ENCODE measurements around the gene KREMEN1. TPM values are rescaled to one million over a fixed set of nuclear protein-coding genes. Genes with fewer than 3 reads are reported as not detected.

Gene KREMEN1
- polyA plus RNA-seq, 6 donors from 2014 or later = 0.12 to 0.20 TPM; not detected in 4

GRCh38 chr22:29152954-29153719 lies 80.3 kb downstream of the KREMEN1 start:
- Mint-ChIP-seq H3K27me3 (peaks cover 43 to 78% (median 64%) of the 10 kb centered on the region in 3 donors), H3K4me3 (peak overlapping the region in 1 of 8 donors; percentile 47), H3K4me1 (peaks cover 8 to 35% (median 19%) of the 10 kb centered on the region in 3 donors), H3K36me3 (no peaks in the 10 kb centered on the region), H3K9me3 (no peaks in the 10 kb centered on the region), H3K27ac (peak overlapping the region in 2 of 6 donors; percentile 27 to 72)
- DNase-seq = no peak
- no peak for ATAC-seq (ENCODE audit: low read depth in 2 of 2)

DNA sequence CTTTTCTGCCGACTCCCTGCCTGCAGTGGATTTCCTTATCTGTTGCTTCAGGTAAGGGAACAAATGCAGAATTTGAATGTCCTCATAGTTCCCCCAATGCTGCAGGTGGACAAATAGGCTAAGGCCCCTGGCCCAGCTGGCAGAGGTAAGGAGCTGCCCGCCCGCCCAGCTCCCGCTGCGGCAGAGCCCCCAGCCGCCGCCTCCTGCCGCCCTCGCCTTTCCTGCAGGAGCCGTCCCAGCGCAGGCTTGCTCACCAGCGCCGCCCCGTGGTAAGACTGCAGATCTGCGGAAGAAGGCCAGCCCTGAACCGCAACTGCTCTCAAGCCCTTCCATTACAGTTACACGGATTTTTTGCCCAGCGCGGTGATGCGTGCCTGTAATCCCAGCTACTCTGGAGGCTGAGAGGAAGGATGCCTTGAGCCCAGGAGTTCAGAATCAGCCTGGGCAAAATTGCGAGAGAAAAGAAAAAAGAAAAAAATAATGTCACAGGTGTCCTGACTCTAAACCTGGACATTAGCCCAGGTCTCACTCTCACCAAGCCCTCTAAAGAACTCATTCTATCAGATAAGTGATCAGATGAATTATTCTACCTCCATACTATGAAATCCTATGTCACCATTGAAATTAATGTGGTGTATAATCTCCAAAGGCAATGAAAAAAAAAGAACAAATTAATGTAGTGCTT lies 81.7 kb downstream of the KREMEN1 start:
- DNase-seq (peak; percentile 35), ATAC-seq (ENCODE audit: low read depth in 2 of 2) (peak; percentile 35 to 46)
- Mint-ChIP-seq H3K27ac (peak overlapping the region in 2 of 6 donors; percentile 47 to 78), H3K27me3 (peaks cover 46 to 75% (median 60%) of the 10 kb centered on the region in 3 donors), H3K36me3 (no peaks in the 10 kb centered on the region), H3K9me3 (no peaks in the 10 kb centered on the region), H3K4me3 (peak overlapping the region in 2 of 8 donors; percentile 43 to 62), H3K4me1 (peaks cover 8 to 35% (median 19%) of the 10 kb centered on the region in 3 donors)

DNA sequence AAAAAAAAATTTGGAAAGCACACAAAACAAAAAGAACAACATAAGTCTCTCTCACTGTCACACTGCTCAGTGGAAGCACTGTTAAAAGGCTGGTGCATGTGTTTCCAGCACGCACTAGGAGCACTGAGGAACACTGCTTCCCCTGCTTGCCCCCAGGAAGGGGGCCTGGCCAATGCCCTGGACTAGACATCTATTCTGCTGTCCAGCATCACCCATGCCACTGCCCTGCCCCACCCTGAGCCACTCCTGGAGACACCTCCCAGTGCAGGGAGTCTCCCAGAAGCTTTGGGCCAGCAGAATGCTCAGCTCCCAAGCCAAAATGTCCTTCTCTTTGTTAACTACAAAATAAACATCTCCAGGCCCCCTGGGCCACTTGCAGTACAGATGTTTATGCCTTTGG lies 83.1 kb downstream of the KREMEN1 start:
- Mint-ChIP-seq H3K27ac (peak overlapping the region in 1 of 6 donors; percentile 56), H3K4me3 (peak overlapping the region in 1 of 8 donors; percentile 59), H3K9me3 (no peaks in the 10 kb centered on the region), H3K36me3 (no peaks in the 10 kb centered on the region), H3K27me3 (peaks cover 59 to 83% (median 70%) of the 10 kb centered on the region in 3 donors), H3K4me1 (peaks cover 12 to 39% (median 19%) of the 10 kb centered on the region in 3 donors)
- DNase-seq = no peak
- no peak for ATAC-seq (ENCODE audit: low read depth in 2 of 2)

GRCh38 chr22:29156507-29156906 lies 83.7 kb downstream of the KREMEN1 start:
- no peak for ATAC-seq (ENCODE audit: low read depth in 2 of 2)
- no peak for DNase-seq
- H3K27ac Mint-ChIP-seq = no peak overlapping the region
- no peak overlapping the region for H3K4me3 Mint-ChIP-seq
- peaks cover 12 to 39% (median 19%) of the 10 kb centered on the region in 3 donors for H3K4me1 Mint-ChIP-seq
- H3K9me3 Mint-ChIP-seq = no peaks in the 10 kb centered on the region
- H3K36me3 Mint-ChIP-seq = no peaks in the 10 kb centered on the region
- peaks cover 57 to 84% (median 72%) of the 10 kb centered on the region in 3 donors for H3K27me3 Mint-ChIP-seq

GRCh38 chr22:29157759-29158535 lies 85.1 kb downstream of the KREMEN1 start:
- H3K9me3 Mint-ChIP-seq = no peaks in the 10 kb centered on the region
- no peaks in the 10 kb centered on the region for H3K36me3 Mint-ChIP-seq
- peaks cover 61 to 77% (median 62%) of the 10 kb centered on the region in 3 donors for H3K27me3 Mint-ChIP-seq

DNA sequence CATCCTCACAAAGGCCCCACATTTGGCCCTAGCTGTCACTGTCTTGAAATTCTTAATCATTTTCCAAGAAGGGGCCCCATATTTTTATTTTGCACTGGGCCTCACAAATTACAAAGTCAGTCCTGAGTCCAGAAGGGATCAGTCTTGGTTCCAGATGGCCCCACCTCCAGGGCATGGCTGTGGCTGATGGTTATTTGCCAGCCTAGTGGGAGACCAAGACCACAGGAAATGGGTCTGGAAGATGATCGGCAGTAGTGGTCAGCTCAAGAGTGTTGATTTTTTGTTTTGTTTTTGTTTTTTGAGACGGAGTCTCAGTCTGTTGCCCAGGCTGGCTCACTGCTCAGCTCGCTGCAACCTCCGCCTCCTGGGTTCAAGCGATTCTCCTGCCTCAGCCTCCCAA lies 85.7 kb downstream of the KREMEN1 start:
- Mint-ChIP-seq H3K27me3 (peaks cover 55 to 77% (median 58%) of the 10 kb centered on the region in 3 donors), H3K27ac (no peak overlapping the region), H3K4me1 (peaks cover 12 to 27% (median 12%) of the 10 kb centered on the region in 3 donors), H3K9me3 (peaks cover 0 to 2% (median 0%) of the 10 kb centered on the region in 7 donors), H3K4me3 (no peak overlapping the region), H3K36me3 (no peaks in the 10 kb centered on the region)
- ATAC-seq (ENCODE audit: low read depth in 2 of 2) (no peak), DNase-seq (no peak)

More at GRCh38 chr22:29157759-29158535, 85.1 kb downstream of the KREMEN1 start:
- ATAC-seq (ENCODE audit: low read depth in 2 of 2) (no peak), DNase-seq (no peak)
- Mint-ChIP-seq H3K4me3 (no peak overlapping the region), H3K27ac (no peak overlapping the region), H3K4me1 (peaks cover 12 to 31% (median 12%) of the 10 kb centered on the region in 3 donors)

DNA sequence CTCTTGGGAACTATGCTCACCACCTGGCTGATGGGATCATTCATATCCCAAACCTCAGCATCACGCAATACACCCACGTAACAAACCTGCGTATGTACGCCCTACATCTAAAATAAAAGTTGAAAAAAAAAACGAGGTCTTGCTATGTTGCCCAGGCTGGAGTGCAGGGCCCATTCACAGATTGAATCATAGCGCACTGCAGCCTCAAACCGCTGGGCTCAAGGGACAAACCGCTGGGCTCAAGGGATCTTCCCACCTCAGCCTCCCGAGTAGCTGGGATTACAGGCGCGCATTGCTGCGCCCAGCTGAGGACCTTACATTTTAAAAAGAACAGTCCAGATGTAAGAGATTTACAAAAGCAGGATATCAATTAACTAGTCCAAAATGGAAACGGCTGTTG lies 91.0 kb downstream of the KREMEN1 start:
- peaks cover 0 to 8% (median 4%) of the 10 kb centered on the region in 7 donors for H3K9me3 Mint-ChIP-seq
- peaks cover 22 to 44% (median 31%) of the 10 kb centered on the region in 3 donors for H3K4me1 Mint-ChIP-seq
- no peak for DNase-seq
- no peaks in the 10 kb centered on the region for H3K36me3 Mint-ChIP-seq
- peak overlapping the region in 1 of 6 donors; percentile 58 for H3K27ac Mint-ChIP-seq
- peaks cover 17 to 49% (median 31%) of the 10 kb centered on the region in 3 donors for H3K27me3 Mint-ChIP-seq
- ATAC-seq (ENCODE audit: low read depth in 2 of 2) = no peak
- no peak overlapping the region for H3K4me3 Mint-ChIP-seq

DNA sequence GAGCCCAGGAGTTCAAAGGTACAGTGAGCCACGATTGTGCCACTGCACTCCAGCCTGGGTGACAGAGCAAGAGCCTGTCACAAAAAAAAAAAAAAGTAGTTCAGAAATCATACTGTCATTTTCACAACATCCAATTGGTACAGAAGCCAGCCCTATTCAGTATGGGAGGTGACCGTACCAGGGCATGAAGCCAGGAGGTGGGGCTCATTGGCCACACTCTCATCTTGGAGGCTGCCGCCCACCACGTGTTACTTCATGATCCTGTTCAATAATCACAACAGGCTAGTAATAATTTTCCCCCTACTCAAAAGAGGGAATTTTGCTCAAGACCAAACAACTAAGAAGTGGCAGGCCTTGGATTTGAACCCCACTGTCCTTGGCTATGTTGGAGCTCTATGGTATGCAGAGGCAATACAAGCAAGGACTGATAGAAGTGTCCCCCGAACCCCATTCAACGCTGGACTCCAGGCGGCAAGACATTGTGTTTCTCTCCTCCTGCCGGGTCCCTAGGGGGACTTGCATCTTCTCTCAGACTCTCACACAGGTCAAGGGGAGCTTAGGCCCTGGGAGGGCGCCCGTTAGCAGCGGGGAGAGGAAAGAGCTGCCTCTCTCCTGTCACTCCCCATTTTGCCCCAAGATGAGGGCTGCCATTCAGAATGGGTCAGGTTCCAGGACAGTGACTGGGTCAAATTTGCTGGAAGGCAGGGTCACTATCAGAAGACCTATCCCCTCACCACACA lies 92.7 kb downstream of the KREMEN1 start:
- Mint-ChIP-seq H3K9me3 (peaks cover 0 to 8% (median 4%) of the 10 kb centered on the region in 7 donors), H3K4me3 (peak overlapping the region in 2 of 8 donors; percentile 35 to 66)

DNA sequence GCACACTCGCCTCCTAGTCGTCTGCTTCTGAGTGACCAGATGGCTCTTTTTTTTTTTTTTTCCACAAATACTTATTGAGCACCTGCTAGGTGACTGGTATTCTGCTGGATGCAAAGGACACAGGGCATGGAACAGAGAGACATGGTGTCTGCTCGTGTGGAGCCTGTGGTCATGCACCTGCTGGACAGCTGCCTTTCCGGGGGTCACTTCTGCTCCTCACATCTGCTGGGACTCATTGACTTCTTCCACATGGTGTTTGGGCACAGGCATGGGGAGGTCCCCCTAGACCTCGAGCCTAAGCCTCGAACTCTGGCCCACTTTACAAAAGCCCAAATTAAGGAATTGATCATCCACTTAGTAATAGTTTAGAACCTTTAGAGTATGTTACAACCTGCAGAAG lies 93.3 kb downstream of the KREMEN1 start:
- H3K4me3 Mint-ChIP-seq = peak overlapping the region in 3 of 8 donors; percentile 6 to 90 (median 31)
- H3K27me3 Mint-ChIP-seq = peaks cover 16 to 54% (median 21%) of the 10 kb centered on the region in 3 donors
- peak overlapping the region in 5 of 6 donors; percentile 38 to 100 (median 94) for H3K27ac Mint-ChIP-seq
- ATAC-seq (ENCODE audit: low read depth in 2 of 2) (no peak), DNase-seq (no peak)
- H3K36me3 Mint-ChIP-seq = peaks cover 0 to 8% of the 10 kb centered on the region in 2 donors
- peaks cover 0 to 10% (median 7%) of the 10 kb centered on the region in 7 donors for H3K9me3 Mint-ChIP-seq
- H3K4me1 Mint-ChIP-seq = peaks cover 23 to 48% (median 35%) of the 10 kb centered on the region in 3 donors

More for the DNA sequence above, 92.7 kb downstream of the KREMEN1 start:
- Mint-ChIP-seq H3K36me3 (peaks cover 0 to 3% of the 10 kb centered on the region in 2 donors), H3K27ac (peak overlapping the region in 3 of 6 donors; percentile 70 to 100 (median 100)), H3K27me3 (peaks cover 17 to 53% (median 24%) of the 10 kb centered on the region in 3 donors), H3K4me1 (peaks cover 24 to 51% (median 35%) of the 10 kb centered on the region in 3 donors)
- no peak for DNase-seq
- ATAC-seq (ENCODE audit: low read depth in 2 of 2) = no peak

- H3K27me3 Mint-ChIP-seq = peaks cover 17 to 62% (median 26%) of the 10 kb centered on the region in 3 donors
- ATAC-seq (ENCODE audit: low read depth in 2 of 2) (peak; percentile 90), DNase-seq (peak; percentile 91)
- H3K27ac Mint-ChIP-seq = peak overlapping the region; percentile 94 to 100 (median 100)
- H3K36me3 Mint-ChIP-seq = peaks cover 0 to 13% of the 10 kb centered on the region in 2 donors
- peaks cover 27 to 48% (median 44%) of the 10 kb centered on the region in 3 donors for H3K4me1 Mint-ChIP-seq
- peaks cover 0 to 14% (median 8%) of the 10 kb centered on the region in 7 donors for H3K9me3 Mint-ChIP-seq
- H3K4me3 Mint-ChIP-seq = peak overlapping the region; percentile 8 to 90 (median 76)
These were observed 94.4 kb downstream of the KREMEN1 start for GRCh38 chr22:29167032-29167911.

- Mint-ChIP-seq H3K4me1 (peaks cover 18 to 33% (median 28%) of the 10 kb centered on the region in 3 donors), H3K27ac (peak overlapping the region in 1 of 6 donors; percentile 98), H3K9me3 (peaks cover 18 to 53% (median 40%) of the 10 kb centered on the region in 7 donors), H3K27me3 (peaks cover 15 to 77% (median 35%) of the 10 kb centered on the region in 3 donors), H3K36me3 (peaks cover 10 to 33% of the 10 kb centered on the region in 2 donors), H3K4me3 (no peak overlapping the region)
- no peak for ATAC-seq (ENCODE audit: low read depth in 2 of 2)
- no peak for DNase-seq
These were observed 98.9 kb downstream of the KREMEN1 start for GRCh38 chr22:29171721-29172120.

All from naive B cell (primary cell).